ENCODE data around the gene DLEC1.

The DLEC1 gene

GRCh38 chr3:38108649-38109579 is 69.9 kb downstream of the DLEC1 start:
- no peak for DNase-seq (ENCODE audit: low spot score)

- no peak for DNase-seq (ENCODE audit: low spot score)
These were observed 70.7 kb downstream of the DLEC1 start for GRCh38 chr3:38109580-38110313.

GRCh38 chr3:38110314-38111050 is 71.5 kb downstream of the DLEC1 start:
- no peak for DNase-seq (ENCODE audit: low spot score)

GRCh38 chr3:38111201-38111600 is 72.2 kb downstream of the DLEC1 start:
- no peak for DNase-seq (ENCODE audit: low spot score)

GRCh38 chr3:38111696-38112377 is 72.8 kb downstream of the DLEC1 start:
- DNase-seq (ENCODE audit: low spot score) = no peak

- DNase-seq (ENCODE audit: low spot score) = no peak
These were observed 73.4 kb downstream of the DLEC1 start for GRCh38 chr3:38112378-38112761.

GRCh38 chr3:38114052-38114874 is 75.3 kb downstream of the DLEC1 start:
- no peak for DNase-seq (ENCODE audit: low spot score)

GRCh38 chr3:38114875-38115644 is 76.1 kb downstream of the DLEC1 start:
- no peak for DNase-seq (ENCODE audit: low spot score)

GRCh38 chr3:38115645-38116427 is 76.8 kb downstream of the DLEC1 start:
- DNase-seq (ENCODE audit: low spot score) = no peak

GRCh38 chr3:38116471-38117162 is 77.6 kb downstream of the DLEC1 start:
- no peak for DNase-seq (ENCODE audit: low spot score)

- no peak for DNase-seq (ENCODE audit: low spot score)
These were observed 78.2 kb downstream of the DLEC1 start for GRCh38 chr3:38117163-38117716.

- peak; percentile 81 for DNase-seq (ENCODE audit: low spot score)
These were observed 78.9 kb downstream of the DLEC1 start for GRCh38 chr3:38117748-38118420.

GRCh38 chr3:38118421-38119247 is 79.6 kb downstream of the DLEC1 start:
- DNase-seq (ENCODE audit: low spot score) = no peak

- DNase-seq (ENCODE audit: low spot score) = no peak
These were observed 80.2 kb downstream of the DLEC1 start for GRCh38 chr3:38119248-38119544.

- DNase-seq (ENCODE audit: low spot score) = no peak
These were observed 81.0 kb downstream of the DLEC1 start for GRCh38 chr3:38119821-38120692.
